Stimulated activated CD4-positive, alpha-beta T cell treated with anti-CD3 and anti-CD28 coated beads, Interleukin-12 subunit alpha, Interleukin-12 subunit beta, amount 100 ng/mL, for 4 hours (primary cell): ENCODE data around the gene ELL2.
"Not testable (repeated sequence)": the region's sequence is repeated elsewhere in the genome, so short reads cannot be mapped to it uniquely, and the experiment has no call there.

Source experiments
- DNase-seq: peaks from one replicate; pipeline ENCODE4 v3.0.0-alpha.2; 2020

The ELL2 gene

GRCh38 chr5:95927927-95928723, 33.5 kb downstream of the ELL2 start:
- no peak for DNase-seq

- not testable (repeated sequence) for DNase-seq
Observed at GRCh38 chr5:95927300-95927699, 34.4 kb downstream of the ELL2 start.

GRCh38 chr5:95925939-95926338, 35.7 kb downstream of the ELL2 start:
- no peak for DNase-seq

GRCh38 chr5:95925378-95925744, 36.3 kb downstream of the ELL2 start:
- DNase-seq = no peak

- DNase-seq = no peak
Observed at GRCh38 chr5:95924720-95925377, 36.8 kb downstream of the ELL2 start.

GRCh38 chr5:95923918-95924544, 37.6 kb downstream of the ELL2 start:
- no peak for DNase-seq

GRCh38 chr5:95922798-95923197, 38.9 kb downstream of the ELL2 start:
- DNase-seq = no peak

- DNase-seq = no peak
Observed at GRCh38 chr5:95921501-95921900, 40.1 kb downstream of the ELL2 start.

GRCh38 chr5:95920822-95921221, 40.8 kb downstream of the ELL2 start:
- no peak for DNase-seq

GRCh38 chr5:95919658-95920057, 42.0 kb downstream of the ELL2 start:
- no peak for DNase-seq

GRCh38 chr5:95918421-95919006, 43.1 kb downstream of the ELL2 start:
- no peak for DNase-seq

GRCh38 chr5:95917207-95917606, 44.4 kb downstream of the ELL2 start:
- no peak for DNase-seq

- DNase-seq = no peak
Observed at GRCh38 chr5:95916687-95917085, 45.0 kb downstream of the ELL2 start.

GRCh38 chr5:95915999-95916686, 45.5 kb downstream of the ELL2 start:
- no peak for DNase-seq

GRCh38 chr5:95913663-95914062, 48.0 kb downstream of the ELL2 start:
- no peak for DNase-seq

- DNase-seq = no peak
Observed at GRCh38 chr5:95912029-95912428, 49.6 kb downstream of the ELL2 start.

GRCh38 chr5:95910521-95910920, 51.1 kb downstream of the ELL2 start:
- no peak for DNase-seq

GRCh38 chr5:95909738-95910137, 51.9 kb downstream of the ELL2 start:
- DNase-seq = no peak

GRCh38 chr5:95908799-95909198, 52.9 kb downstream of the ELL2 start:
- no peak for DNase-seq

- DNase-seq = no peak
Observed at GRCh38 chr5:95907740-95908706, 53.6 kb downstream of the ELL2 start.

- DNase-seq = no peak
Observed at GRCh38 chr5:95907067-95907705, 54.5 kb downstream of the ELL2 start.
